ENCODE results near the gene HAPLN3.

DNA sequence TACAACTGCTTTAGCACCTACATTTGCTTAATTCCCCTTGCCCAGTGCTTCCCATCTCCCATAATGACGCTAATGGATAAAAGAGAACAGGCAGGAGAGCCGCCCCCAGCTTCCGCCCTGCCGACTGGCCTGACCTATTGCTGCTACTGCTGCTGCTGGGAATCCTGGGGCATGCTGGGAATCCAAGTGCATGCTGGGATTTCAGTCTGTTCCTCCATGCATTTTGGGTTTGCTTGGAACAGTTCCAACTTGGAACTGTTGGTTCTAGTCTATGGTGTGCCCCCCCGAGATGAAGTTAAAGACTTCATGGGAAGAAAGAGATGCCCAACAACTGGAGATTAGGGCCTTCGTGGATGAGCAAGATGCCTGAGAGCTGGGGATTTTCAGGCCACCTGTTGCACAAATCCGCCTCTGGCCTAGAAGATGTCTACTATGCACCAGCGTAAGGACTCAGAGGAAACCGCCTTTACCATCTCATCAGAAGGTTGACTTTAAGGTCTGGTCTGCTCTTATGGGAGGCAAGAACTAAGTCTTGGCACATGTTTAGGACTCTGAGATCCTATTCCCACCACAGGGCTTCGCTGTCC lies 29.0 kb downstream of the HAPLN3 start:
- TF ChIP-seq, protein P1, sequence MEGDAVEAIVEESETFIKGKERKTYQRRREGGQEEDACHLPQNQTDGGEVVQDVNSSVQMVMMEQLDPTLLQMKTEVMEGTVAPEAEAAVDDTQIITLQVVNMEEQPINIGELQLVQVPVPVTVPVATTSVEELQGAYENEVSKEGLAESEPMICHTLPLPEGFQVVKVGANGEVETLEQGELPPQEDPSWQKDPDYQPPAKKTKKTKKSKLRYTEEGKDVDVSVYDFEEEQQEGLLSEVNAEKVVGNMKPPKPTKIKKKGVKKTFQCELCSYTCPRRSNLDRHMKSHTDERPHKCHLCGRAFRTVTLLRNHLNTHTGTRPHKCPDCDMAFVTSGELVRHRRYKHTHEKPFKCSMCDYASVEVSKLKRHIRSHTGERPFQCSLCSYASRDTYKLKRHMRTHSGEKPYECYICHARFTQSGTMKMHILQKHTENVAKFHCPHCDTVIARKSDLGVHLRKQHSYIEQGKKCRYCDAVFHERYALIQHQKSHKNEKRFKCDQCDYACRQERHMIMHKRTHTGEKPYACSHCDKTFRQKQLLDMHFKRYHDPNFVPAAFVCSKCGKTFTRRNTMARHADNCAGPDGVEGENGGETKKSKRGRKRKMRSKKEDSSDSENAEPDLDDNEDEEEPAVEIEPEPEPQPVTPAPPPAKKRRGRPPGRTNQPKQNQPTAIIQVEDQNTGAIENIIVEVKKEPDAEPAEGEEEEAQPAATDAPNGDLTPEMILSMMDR (IDR thresholded peaks at IDR 0.05), result no peak
- TF ChIP-seq, protein P2, sequence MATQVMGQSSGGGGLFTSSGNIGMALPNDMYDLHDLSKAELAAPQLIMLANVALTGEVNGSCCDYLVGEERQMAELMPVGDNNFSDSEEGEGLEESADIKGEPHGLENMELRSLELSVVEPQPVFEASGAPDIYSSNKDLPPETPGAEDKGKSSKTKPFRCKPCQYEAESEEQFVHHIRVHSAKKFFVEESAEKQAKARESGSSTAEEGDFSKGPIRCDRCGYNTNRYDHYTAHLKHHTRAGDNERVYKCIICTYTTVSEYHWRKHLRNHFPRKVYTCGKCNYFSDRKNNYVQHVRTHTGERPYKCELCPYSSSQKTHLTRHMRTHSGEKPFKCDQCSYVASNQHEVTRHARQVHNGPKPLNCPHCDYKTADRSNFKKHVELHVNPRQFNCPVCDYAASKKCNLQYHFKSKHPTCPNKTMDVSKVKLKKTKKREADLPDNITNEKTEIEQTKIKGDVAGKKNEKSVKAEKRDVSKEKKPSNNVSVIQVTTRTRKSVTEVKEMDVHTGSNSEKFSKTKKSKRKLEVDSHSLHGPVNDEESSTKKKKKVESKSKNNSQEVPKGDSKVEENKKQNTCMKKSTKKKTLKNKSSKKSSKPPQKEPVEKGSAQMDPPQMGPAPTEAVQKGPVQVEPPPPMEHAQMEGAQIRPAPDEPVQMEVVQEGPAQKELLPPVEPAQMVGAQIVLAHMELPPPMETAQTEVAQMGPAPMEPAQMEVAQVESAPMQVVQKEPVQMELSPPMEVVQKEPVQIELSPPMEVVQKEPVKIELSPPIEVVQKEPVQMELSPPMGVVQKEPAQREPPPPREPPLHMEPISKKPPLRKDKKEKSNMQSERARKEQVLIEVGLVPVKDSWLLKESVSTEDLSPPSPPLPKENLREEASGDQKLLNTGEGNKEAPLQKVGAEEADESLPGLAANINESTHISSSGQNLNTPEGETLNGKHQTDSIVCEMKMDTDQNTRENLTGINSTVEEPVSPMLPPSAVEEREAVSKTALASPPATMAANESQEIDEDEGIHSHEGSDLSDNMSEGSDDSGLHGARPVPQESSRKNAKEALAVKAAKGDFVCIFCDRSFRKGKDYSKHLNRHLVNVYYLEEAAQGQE (IDR thresholded peaks at IDR 0.05; ENCODE audit: insufficient read depth in 1 of 2, low read depth in 2 of 2, low read length in 1 of 2), result no peak
- no peak for TF ChIP-seq POLR2AphosphoS5 (IDR thresholded peaks at IDR 0.05; ENCODE audit: low read depth, low read length)
